Neural cell (in vitro differentiated cells): ENCODE results near the gene UMAD1.

Experiments used
- EP300 ChIP-seq: fragments of 450-650 bp; conservative IDR thresholded peaks from 2 replicates; pipeline ENCODE4 v1.6.1; 2014; ENCODE audit warnings: antibody characterized with exemption, mild to moderate bottlenecking, moderate library complexity; ENCODE audit not compliant: poor library complexity, severe bottlenecking
- EZH2 ChIP-seq: fragments of 200-600, 300-800 bp; shearing (Covaris generic), sonication (generic); IDR thresholded peaks from 2 replicates; pipeline ENCODE4 v1.6.1; 2014; ENCODE audit warnings: antibody characterized with exemption, low read length, borderline replicate concordance, mild to moderate bottlenecking; ENCODE audit not compliant: insufficient read depth, poor library complexity, severe bottlenecking
- RAD21 ChIP-seq: fragments of 450-650 bp; conservative IDR thresholded peaks from 2 replicates; pipeline ENCODE4 v1.6.1; 2014; ENCODE audit warnings: antibody characterized with exemption, mild to moderate bottlenecking, moderate library complexity
- TF ChIP-seq, protein P1 (sequence below): fragments of 450-650 bp; IDR thresholded peaks from 2 replicates; pipeline ENCODE4 v1.5.1; 2014; ENCODE audit warnings: antibody characterized with exemption, mild to moderate bottlenecking, moderate library complexity; ENCODE audit not compliant: poor library complexity, severe bottlenecking
- TF ChIP-seq, protein P2 (sequence below): IDR thresholded peaks from 2 replicates; pipeline ENCODE4 v1.6.1; 2012; ENCODE audit warnings: borderline replicate concordance

DNA sequence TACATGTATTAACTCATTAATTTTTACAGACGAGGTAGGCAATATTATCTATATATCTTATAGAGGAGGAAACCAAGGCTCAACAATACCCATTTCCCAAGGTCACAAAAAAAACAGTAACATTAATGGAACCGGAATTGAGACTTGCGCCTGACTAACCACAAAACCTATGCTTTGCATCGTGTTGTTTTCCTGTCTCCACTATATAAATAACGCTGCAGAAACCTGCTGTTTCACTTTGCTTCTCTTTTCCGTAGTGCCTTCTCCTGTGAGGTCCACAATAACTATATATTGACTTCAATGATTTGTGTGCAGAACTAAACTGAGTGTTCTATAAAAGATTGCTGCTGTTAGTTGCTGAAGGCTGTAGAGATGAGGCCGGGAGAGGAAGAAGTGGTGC is 175.5 kb downstream of the UMAD1 start:
- TF ChIP-seq, protein P1, sequence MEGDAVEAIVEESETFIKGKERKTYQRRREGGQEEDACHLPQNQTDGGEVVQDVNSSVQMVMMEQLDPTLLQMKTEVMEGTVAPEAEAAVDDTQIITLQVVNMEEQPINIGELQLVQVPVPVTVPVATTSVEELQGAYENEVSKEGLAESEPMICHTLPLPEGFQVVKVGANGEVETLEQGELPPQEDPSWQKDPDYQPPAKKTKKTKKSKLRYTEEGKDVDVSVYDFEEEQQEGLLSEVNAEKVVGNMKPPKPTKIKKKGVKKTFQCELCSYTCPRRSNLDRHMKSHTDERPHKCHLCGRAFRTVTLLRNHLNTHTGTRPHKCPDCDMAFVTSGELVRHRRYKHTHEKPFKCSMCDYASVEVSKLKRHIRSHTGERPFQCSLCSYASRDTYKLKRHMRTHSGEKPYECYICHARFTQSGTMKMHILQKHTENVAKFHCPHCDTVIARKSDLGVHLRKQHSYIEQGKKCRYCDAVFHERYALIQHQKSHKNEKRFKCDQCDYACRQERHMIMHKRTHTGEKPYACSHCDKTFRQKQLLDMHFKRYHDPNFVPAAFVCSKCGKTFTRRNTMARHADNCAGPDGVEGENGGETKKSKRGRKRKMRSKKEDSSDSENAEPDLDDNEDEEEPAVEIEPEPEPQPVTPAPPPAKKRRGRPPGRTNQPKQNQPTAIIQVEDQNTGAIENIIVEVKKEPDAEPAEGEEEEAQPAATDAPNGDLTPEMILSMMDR: no peak
- TF ChIP-seq, protein P2, sequence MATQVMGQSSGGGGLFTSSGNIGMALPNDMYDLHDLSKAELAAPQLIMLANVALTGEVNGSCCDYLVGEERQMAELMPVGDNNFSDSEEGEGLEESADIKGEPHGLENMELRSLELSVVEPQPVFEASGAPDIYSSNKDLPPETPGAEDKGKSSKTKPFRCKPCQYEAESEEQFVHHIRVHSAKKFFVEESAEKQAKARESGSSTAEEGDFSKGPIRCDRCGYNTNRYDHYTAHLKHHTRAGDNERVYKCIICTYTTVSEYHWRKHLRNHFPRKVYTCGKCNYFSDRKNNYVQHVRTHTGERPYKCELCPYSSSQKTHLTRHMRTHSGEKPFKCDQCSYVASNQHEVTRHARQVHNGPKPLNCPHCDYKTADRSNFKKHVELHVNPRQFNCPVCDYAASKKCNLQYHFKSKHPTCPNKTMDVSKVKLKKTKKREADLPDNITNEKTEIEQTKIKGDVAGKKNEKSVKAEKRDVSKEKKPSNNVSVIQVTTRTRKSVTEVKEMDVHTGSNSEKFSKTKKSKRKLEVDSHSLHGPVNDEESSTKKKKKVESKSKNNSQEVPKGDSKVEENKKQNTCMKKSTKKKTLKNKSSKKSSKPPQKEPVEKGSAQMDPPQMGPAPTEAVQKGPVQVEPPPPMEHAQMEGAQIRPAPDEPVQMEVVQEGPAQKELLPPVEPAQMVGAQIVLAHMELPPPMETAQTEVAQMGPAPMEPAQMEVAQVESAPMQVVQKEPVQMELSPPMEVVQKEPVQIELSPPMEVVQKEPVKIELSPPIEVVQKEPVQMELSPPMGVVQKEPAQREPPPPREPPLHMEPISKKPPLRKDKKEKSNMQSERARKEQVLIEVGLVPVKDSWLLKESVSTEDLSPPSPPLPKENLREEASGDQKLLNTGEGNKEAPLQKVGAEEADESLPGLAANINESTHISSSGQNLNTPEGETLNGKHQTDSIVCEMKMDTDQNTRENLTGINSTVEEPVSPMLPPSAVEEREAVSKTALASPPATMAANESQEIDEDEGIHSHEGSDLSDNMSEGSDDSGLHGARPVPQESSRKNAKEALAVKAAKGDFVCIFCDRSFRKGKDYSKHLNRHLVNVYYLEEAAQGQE: no peak
- TF ChIP-seq RAD21: no peak
- no peak for TF ChIP-seq EZH2
- no peak for TF ChIP-seq EP300
